ENCODE measurements around the gene RRP1B.

DNA sequence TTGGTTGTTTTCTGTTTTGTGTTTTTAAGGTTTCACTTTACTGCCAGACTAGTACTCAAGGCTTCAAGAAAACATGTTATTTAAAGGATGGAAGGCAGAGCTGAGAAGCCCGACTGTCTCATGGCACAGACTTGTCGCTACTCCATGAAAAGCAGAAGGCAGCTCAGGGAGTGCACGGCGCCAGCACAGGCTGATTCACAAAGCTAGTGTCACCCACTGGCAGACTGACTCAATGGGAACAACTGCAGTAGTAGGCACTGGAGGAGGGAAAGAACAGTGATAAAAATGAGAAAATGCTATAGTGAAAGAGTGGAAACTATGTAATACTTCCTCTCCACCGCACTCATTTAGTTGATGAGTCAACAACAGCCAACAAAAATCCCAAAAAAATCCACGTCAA, 14.8 kb upstream of the RRP1B start:
- TF ChIP-seq EZH2phosphoT487 (IDR thresholded peaks at IDR 0.05; ENCODE audit: low read depth, severe bottlenecking, unreplicated experiment) (no peak), EZH2 (IDR thresholded peaks at IDR 0.05; ENCODE audit: borderline replicate concordance) (no peak)
- TF ChIP-seq, protein P1, sequence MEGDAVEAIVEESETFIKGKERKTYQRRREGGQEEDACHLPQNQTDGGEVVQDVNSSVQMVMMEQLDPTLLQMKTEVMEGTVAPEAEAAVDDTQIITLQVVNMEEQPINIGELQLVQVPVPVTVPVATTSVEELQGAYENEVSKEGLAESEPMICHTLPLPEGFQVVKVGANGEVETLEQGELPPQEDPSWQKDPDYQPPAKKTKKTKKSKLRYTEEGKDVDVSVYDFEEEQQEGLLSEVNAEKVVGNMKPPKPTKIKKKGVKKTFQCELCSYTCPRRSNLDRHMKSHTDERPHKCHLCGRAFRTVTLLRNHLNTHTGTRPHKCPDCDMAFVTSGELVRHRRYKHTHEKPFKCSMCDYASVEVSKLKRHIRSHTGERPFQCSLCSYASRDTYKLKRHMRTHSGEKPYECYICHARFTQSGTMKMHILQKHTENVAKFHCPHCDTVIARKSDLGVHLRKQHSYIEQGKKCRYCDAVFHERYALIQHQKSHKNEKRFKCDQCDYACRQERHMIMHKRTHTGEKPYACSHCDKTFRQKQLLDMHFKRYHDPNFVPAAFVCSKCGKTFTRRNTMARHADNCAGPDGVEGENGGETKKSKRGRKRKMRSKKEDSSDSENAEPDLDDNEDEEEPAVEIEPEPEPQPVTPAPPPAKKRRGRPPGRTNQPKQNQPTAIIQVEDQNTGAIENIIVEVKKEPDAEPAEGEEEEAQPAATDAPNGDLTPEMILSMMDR (IDR thresholded peaks at IDR 0.05; ENCODE audit: poor library complexity): no peak
